HG02885 (cell line): Measurements from ENCODE around the gene SYTL1.
"Not testable (repeated sequence)": the region's sequence is repeated elsewhere in the genome, so short reads cannot be mapped to it uniquely, and the experiment has no call there.

Source experiments
- ATAC-seq: cut with Tn5 transposase; IDR thresholded peaks from one replicate; pipeline ENCODE4 v1.9.1; 2021; ENCODE audit warnings: mild to moderate bottlenecking; ENCODE audit not compliant: unreplicated experiment, poor library complexity

Gene SYTL1

GRCh38 chr1:27380224-27380623, 38.4 kb downstream of the SYTL1 start:
- ATAC-seq: no peak

- no peak for ATAC-seq
Observed at GRCh38 chr1:27380766-27381733, 39.2 kb downstream of the SYTL1 start.

GRCh38 chr1:27381969-27382762, 40.3 kb downstream of the SYTL1 start:
- no peak for ATAC-seq

GRCh38 chr1:27383039-27383605, 41.3 kb downstream of the SYTL1 start, which contains the start of gene CD164L2:
TSS of gene CD164L2 (minus strand) at chr1:27383333. CDS start at chr1:27383239, 94 bp downstream.
- ATAC-seq: no peak

GRCh38 chr1:27383661-27384060, 41.8 kb downstream of the SYTL1 start:
- no peak for ATAC-seq

GRCh38 chr1:27384797-27385196, 43.0 kb downstream of the SYTL1 start:
- ATAC-seq: not testable (repeated sequence)

GRCh38 chr1:27388337-27389005, 46.6 kb downstream of the SYTL1 start:
- ATAC-seq: no peak

GRCh38 chr1:27391511-27392095, 49.8 kb downstream of the SYTL1 start:
- ATAC-seq: no peak

- peak; percentile 76 for ATAC-seq
Observed at GRCh38 chr1:27392096-27392777, 50.4 kb downstream of the SYTL1 start, which contains the start of gene GPR3. TSS of gene GPR3 (plus strand) at chr1:27392622. CDS start at chr1:27393799, 1,177 bp downstream.

- no peak for ATAC-seq
Observed at GRCh38 chr1:27392778-27393635, 51.2 kb downstream of the SYTL1 start.

GRCh38 chr1:27393641-27394281, 51.9 kb downstream of the SYTL1 start:
- no peak for ATAC-seq

- ATAC-seq: no peak
Observed at GRCh38 chr1:27394282-27394658, 52.4 kb downstream of the SYTL1 start.

- no peak for ATAC-seq
Observed at GRCh38 chr1:27394925-27395324, 53.1 kb downstream of the SYTL1 start.

- ATAC-seq: no peak
Observed at GRCh38 chr1:27395441-27396195, 53.8 kb downstream of the SYTL1 start.

GRCh38 chr1:27397110-27397509, 55.3 kb downstream of the SYTL1 start:
- no peak for ATAC-seq

- no peak for ATAC-seq
Observed at GRCh38 chr1:27397749-27398148, 55.9 kb downstream of the SYTL1 start.
